H1 (cell line): ENCODE data around the gene FGD5. TPM values are rescaled to one million over a fixed set of nuclear protein-coding genes. Genes with fewer than 3 reads are reported as not detected.

ENCODE experiments used
- CTBP2 ChIP-seq: IDR thresholded peaks from 2 replicates; pipeline ENCODE4 v1.7.0; 2011; ENCODE audit warnings: borderline replicate concordance, mild to moderate bottlenecking, moderate library complexity, mixed read lengths, low read length; ENCODE audit not compliant: insufficient read depth, insufficient read length
- RFX5 ChIP-seq: IDR thresholded peaks from 2 replicates; pipeline ENCODE4 v1.6.1; 2011; ENCODE audit warnings: low read depth, low read length, improper control_type of control experiment, borderline replicate concordance
- SAP30 ChIP-seq: fragments of 300-600 bp; sonication (generic); IDR thresholded peaks from 2 replicates; pipeline ENCODE4 v1.7.1; 2012; ENCODE audit warnings: low read length, moderate library complexity, mild to moderate bottlenecking, inconsistent platforms; ENCODE audit not compliant: insufficient read depth, insufficient replicate concordance
- TBP ChIP-seq: IDR thresholded peaks from 2 replicates; pipeline ENCODE4 v1.6.1; 2011; ENCODE audit warnings: low read depth, low read length, improper control_type of control experiment
- ZNF274 ChIP-seq: IDR thresholded peaks from 2 replicates; pipeline ENCODE4 v1.7.0; 2012; ENCODE audit warnings: low read length, borderline replicate concordance; ENCODE audit errors: extremely low read depth
- polyA plus RNA-seq, 7 experiments: library from polyadenylated mRNA; depleted of rRNA in 3 of 7; stranded (reverse) in 5 of 7; unstranded in 2 of 7; fragments of >200 nt in 5 of 7; fragments of 200-250 nt in 2 of 7; gene quantifications; 1 replicate in 5 of 7; 2 replicates in 1 of 7; 4 replicates in 1 of 7; pipeline versions ENCODE4 v1.2.1 to v1.2.3, GENCODE V29; 2011 to 2013; ENCODE audit warnings: missing spikeins in 2 of 7, mixed read lengths in 2 of 7
- total RNA-seq: library from RNA; stranded (reverse); fragmentation: NEBNext Ultra II Directional; extraction: Animal tissue kit (Norgen Biotek cat#: 25700); gene quantifications from 2 replicates; pipeline ENCODE4 v1.2.1, GENCODE V29; 2021

The FGD5 gene
- total and polyA plus RNA-seq, 2 of the 8 experiments (the other 6 are each of a cell fraction or from before 2014, with no cell fraction given): 4.7 to 14.3 TPM

DNA sequence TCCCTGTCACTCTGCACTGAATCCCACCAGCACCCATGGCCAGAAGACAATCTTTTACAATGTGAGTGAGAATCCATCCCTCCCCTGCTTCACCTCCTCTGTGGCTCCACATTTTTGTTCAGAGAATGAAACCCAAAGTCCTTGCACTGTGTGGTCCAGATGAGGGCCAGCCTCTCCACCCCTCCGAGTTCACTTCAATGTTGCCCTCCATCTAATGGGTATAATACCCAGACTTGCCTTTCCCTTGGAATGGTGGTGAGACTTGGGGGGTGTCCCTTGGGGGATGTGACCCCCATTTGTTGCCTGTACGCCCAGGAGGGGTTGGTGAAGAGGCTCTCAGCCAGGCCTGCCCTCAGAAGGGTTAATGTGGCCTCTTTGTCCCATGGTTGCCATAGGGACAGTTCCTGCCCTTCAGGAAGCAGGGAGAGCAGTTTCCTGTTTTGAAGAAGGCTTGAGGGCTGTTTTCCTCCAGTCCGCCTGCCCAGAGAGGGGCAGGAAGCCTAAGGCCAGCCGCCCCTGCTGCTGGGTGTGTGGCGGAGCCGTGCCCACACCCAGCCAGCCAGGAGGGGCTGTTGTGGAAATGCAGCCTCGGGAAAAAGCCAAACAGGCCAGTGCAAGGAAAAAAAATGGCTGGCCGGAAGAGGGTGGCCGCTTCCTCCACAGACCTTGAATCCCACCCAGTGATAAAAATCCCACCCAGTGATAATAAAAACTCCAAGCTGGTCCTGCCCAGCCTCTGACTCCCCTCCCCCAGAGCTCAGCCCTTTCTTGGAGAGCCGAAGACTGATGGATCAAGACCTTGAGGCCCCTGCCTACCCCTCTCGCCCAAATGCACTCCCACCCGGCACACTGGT, 14.6 kb upstream of the FGD5 start (continued):
- TF ChIP-seq TBP (no peak), ZNF274 (no peak), CTBP2 (no peak), RFX5 (no peak), SAP30 (no peak)
